SK-N-SH treated with all-trans-retinoic acid at 6 μM for 48 hours (cell line): ENCODE measurements around the gene PDE4B.

ENCODE experiments used
- ATAC-seq: fragments of 200-7000 bp; cut with Tn5 transposase; 3 replicates; pipeline ENCODE4 v1.9.1; 2020; ENCODE audit warnings: mild to moderate bottlenecking, moderate library complexity
- BACH2 ChIP-seq: fragments of 250-450 bp; sonication (Bioruptor Pico); IDR thresholded peaks from 2 replicates; pipeline ENCODE4 v1.9.0; 2021; ENCODE audit warnings: mild to moderate bottlenecking, borderline replicate concordance
- CSDC2 ChIP-seq: fragments of 250-450 bp; sonication (Bioruptor Pico); IDR thresholded peaks from 2 replicates; pipeline ENCODE4 v1.5.0; 2020; ENCODE audit warnings: mild to moderate bottlenecking, moderate library complexity
- ESRRG ChIP-seq: fragments of 250-450 bp; sonication (Bioruptor Pico); IDR thresholded peaks from 2 replicates; pipeline ENCODE4 v1.6.1; 2021; ENCODE audit warnings: mild to moderate bottlenecking
- GLIS3 ChIP-seq: fragments of 250-450 bp; sonication (Bioruptor Pico); IDR thresholded peaks from 2 replicates; pipeline ENCODE4 v1.5.0; 2020; ENCODE audit warnings: mild to moderate bottlenecking, moderate library complexity
- ISL1 ChIP-seq: fragments of 250-450 bp; sonication (Bioruptor Pico); IDR thresholded peaks from 2 replicates; pipeline ENCODE4 v2.1.2; 2022; ENCODE audit warnings: mild to moderate bottlenecking, moderate library complexity
- PPARA ChIP-seq: fragments of 250-450 bp; sonication (Bioruptor Pico); IDR thresholded peaks from 2 replicates; pipeline ENCODE4 v1.5.0; 2020; ENCODE audit warnings: mild to moderate bottlenecking, borderline replicate concordance
- RARB ChIP-seq: fragments of 250-450 bp; sonication (Bioruptor Pico); IDR thresholded peaks from 2 replicates; pipeline ENCODE4 v1.8.0; 2021; ENCODE audit warnings: mild to moderate bottlenecking, moderate library complexity
- TCF4 ChIP-seq: fragments of 250-450 bp; sonication (Bioruptor Pico); IDR thresholded peaks from 2 replicates; pipeline ENCODE4 v1.8.0; 2021; ENCODE audit warnings: mild to moderate bottlenecking, moderate library complexity, borderline replicate concordance
- ZC3H10 ChIP-seq: fragments of 250-450 bp; sonication (Bioruptor Pico); IDR thresholded peaks from 2 replicates; pipeline ENCODE4 v1.5.1; 2021; ENCODE audit warnings: mild to moderate bottlenecking, moderate library complexity
- ZFP3 ChIP-seq: fragments of 250-450 bp; sonication (Bioruptor Pico); IDR thresholded peaks from 2 replicates; pipeline ENCODE4 v1.5.0; 2020; ENCODE audit warnings: mild to moderate bottlenecking, moderate library complexity
- ZFP30 ChIP-seq: fragments of 450-650 bp; formaldehyde crosslinking; IDR thresholded peaks from 2 replicates; pipeline ENCODE4 v1.5.0; 2022; ENCODE audit warnings: mild to moderate bottlenecking, moderate library complexity
- ZNF565 ChIP-seq: fragments of 450-650 bp; formaldehyde crosslinking; conservative IDR thresholded peaks from 2 replicates; pipeline ENCODE4 v1.5.0; 2020; ENCODE audit warnings: low read depth, mild to moderate bottlenecking, moderate library complexity
- ZNF8 ChIP-seq: fragments of 450-650 bp; formaldehyde crosslinking; IDR thresholded peaks from 2 replicates; pipeline ENCODE4 v1.5.0; 2020; ENCODE audit warnings: mild to moderate bottlenecking, moderate library complexity
- TF ChIP-seq, protein P1 (sequence below): fragments of 250-450 bp; sonication (Bioruptor Pico); IDR thresholded peaks from 2 replicates; pipeline ENCODE4 v1.5.0; 2020; ENCODE audit warnings: mild to moderate bottlenecking, moderate library complexity
- TF ChIP-seq, protein P2 (sequence below): fragments of 250-450 bp; sonication (Bioruptor Pico); IDR thresholded peaks from 2 replicates; pipeline ENCODE4 v1.8.0; 2021; ENCODE audit warnings: low read depth, mild to moderate bottlenecking, moderate library complexity, borderline replicate concordance
- TF ChIP-seq, protein P3 (sequence below): fragments of 250-450 bp; sonication (Bioruptor Pico); IDR thresholded peaks from 2 replicates; pipeline ENCODE4 v1.8.0; 2020; ENCODE audit warnings: mild to moderate bottlenecking, moderate library complexity, borderline replicate concordance
- TF ChIP-seq, protein P4 (sequence below): fragments of 250-450 bp; sonication (Bioruptor Pico); IDR thresholded peaks from 2 replicates; pipeline ENCODE4 v1.5.1; 2020; ENCODE audit warnings: low read depth, mild to moderate bottlenecking, moderate library complexity

PDE4B gene

DNA sequence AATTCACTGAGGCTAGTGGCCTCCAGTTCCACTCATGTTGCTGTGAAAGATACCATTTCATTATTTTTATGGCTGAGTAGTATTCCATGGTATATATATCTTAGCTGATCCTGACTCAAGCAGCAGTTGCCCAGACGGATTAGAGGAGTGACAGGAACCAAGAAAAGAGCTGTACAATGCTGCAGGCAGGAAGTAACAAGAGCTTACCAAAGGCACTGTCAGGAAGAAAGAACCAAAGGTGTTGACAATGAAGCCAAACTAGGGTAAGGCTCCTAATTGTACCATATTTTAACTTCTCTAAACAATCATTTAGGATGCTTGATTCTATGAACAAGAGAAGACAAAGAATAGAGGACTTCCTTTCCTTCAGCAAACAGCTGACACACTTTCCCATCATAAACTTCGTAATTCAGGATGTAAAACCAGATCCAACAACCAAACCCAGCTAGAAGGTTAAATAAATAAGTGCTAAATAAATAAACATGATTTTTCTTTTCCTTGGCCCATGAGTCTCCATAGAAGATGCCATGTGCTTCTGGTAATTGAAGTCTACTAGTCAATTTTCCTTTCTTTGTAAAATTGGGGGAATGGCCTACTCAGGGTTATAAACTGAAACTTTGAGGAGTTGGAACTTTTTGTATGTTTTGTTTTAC is 493.0 kb downstream of the PDE4B start:
- TF ChIP-seq, protein P1, sequence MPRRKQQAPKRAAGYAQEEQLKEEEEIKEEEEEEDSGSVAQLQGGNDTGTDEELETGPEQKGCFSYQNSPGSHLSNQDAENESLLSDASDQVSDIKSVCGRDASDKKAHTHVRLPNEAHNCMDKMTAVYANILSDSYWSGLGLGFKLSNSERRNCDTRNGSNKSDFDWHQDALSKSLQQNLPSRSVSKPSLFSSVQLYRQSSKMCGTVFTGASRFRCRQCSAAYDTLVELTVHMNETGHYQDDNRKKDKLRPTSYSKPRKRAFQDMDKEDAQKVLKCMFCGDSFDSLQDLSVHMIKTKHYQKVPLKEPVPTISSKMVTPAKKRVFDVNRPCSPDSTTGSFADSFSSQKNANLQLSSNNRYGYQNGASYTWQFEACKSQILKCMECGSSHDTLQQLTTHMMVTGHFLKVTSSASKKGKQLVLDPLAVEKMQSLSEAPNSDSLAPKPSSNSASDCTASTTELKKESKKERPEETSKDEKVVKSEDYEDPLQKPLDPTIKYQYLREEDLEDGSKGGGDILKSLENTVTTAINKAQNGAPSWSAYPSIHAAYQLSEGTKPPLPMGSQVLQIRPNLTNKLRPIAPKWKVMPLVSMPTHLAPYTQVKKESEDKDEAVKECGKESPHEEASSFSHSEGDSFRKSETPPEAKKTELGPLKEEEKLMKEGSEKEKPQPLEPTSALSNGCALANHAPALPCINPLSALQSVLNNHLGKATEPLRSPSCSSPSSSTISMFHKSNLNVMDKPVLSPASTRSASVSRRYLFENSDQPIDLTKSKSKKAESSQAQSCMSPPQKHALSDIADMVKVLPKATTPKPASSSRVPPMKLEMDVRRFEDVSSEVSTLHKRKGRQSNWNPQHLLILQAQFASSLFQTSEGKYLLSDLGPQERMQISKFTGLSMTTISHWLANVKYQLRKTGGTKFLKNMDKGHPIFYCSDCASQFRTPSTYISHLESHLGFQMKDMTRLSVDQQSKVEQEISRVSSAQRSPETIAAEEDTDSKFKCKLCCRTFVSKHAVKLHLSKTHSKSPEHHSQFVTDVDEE (CRISPR knock-in tag) = no peak
- ATAC-seq = no peak

DNA sequence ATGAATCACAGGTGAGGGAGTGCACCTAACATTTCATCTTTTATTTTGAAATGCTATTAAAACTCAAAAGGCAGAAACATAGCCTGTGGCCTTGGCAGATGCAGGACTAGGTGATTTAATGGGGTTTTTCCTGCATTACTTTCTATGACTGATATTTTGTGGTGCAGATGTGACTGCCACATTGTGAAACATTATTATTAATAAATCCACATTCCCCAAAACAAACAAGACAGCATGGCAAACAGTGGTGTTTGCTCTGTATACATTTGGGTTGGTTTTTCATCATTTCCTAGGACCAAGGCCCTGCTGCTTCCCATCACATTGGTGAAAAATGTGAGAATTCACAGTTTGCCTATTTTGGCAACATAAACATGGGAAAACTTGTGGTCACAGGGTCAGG is 493.6 kb downstream of the PDE4B start:
- ATAC-seq = no peak
- no peak for TF ChIP-seq ISL1 (CRISPR knock-in tag)
- TF ChIP-seq BACH2 (CRISPR knock-in tag) = no peak
- TF ChIP-seq, protein P1 (CRISPR knock-in tag) = no peak
- no peak for TF ChIP-seq TCF4
- no peak for TF ChIP-seq ZNF565 (CRISPR knock-in tag)
- no peak for TF ChIP-seq ZNF8 (CRISPR knock-in tag)
- no peak for TF ChIP-seq ZFP3 (CRISPR knock-in tag)
- no peak for TF ChIP-seq GLIS3 (CRISPR knock-in tag)
- TF ChIP-seq PPARA (CRISPR knock-in tag) = no peak
- no peak for TF ChIP-seq CSDC2 (CRISPR knock-in tag)
- no peak for TF ChIP-seq ZFP30
- TF ChIP-seq, protein P2, sequence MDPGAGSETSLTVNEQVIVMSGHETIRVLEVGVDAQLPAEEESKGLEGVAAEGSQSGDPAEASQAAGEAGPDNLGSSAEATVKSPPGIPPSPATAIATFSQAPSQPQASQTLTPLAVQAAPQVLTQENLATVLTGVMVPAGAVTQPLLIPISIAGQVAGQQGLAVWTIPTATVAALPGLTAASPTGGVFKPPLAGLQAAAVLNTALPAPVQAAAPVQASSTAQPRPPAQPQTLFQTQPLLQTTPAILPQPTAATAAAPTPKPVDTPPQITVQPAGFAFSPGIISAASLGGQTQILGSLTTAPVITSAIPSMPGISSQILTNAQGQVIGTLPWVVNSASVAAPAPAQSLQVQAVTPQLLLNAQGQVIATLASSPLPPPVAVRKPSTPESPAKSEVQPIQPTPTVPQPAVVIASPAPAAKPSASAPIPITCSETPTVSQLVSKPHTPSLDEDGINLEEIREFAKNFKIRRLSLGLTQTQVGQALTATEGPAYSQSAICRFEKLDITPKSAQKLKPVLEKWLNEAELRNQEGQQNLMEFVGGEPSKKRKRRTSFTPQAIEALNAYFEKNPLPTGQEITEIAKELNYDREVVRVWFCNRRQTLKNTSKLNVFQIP (CRISPR knock-in tag) = no peak

DNA sequence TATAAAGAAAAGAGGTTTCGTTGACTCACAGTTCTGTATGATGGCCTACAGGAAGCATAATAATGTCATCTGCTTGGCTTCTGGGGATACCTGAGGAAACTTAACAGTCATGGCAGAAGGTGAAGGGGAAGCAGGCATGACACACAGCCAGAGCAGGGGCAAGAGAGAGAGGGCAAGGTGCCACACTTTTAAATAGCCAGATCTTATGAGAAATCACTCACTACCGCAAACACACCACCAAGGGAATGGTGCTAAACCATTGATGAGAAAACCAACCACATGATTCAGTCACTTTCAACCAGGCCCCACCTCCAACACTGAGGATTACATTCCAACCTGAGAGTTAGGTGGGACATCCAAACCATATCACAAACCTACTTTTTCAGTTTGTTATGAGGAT is 495.4 kb downstream of the PDE4B start:
- no peak for ATAC-seq
- no peak for TF ChIP-seq PPARA (CRISPR knock-in tag)
- TF ChIP-seq CSDC2 (CRISPR knock-in tag) = no peak

DNA sequence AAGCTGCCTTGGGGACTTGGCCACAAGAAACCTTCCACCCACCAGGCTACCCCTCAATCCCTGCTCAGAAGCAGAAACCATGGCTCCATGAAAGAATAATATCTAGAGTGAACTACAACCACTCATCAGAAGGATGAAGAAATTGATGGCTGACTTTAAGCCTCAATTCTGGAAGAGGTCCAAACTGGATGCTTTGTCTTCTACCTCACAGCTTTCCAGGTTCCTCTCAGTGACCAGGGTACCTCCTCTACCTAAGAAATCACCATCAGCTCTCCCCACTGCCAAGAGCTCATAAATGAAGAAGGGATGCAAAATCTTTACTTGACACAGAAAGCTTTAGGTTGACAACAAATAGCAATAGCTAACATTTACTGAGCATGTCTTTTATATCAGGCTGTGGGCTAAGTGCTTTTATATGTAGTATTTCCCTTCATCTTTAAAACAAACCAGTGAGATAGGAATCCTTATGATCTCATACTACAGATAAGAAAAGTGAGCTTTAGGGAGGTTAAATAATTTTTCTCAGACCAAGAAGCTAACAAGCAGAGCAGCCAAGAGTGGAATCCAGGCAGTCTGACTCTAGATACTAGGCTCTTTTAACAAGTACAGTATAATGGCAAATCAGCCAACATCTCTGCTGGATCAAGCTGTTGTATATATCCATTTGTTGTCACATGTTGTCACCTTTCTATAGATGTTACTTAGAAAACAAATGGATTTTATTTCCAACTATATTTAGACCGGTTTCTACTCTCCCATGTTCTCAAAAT is 498.3 kb downstream of the PDE4B start:
- ATAC-seq = no peak
- TF ChIP-seq, protein P2 (CRISPR knock-in tag) = no peak
- TF ChIP-seq ZFP3 (CRISPR knock-in tag) (no peak), ZFP30 (no peak), ESRRG (CRISPR knock-in tag) (no peak), ZNF8 (CRISPR knock-in tag) (no peak), CSDC2 (CRISPR knock-in tag) (no peak), ISL1 (CRISPR knock-in tag) (peak; percentile 25; the same call in 1 of the 2 replicates)
- TF ChIP-seq, all 23 proteins: peak for 1

DNA sequence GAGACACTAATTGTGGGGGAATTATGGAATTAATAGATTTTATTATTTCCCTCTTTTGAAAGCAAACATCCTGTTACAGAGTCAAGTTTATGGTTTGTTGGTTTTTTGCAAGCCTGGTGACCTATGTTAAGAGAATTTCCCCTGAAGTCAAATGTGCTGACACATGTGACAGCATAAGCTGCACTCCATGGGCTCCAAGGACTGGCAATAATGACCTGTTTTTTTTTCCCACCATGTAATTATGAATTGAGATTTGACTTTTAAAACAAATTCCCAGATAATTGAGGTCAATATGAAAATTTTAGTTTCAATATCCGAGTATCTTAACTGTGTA is 498.8 kb downstream of the PDE4B start:
- ATAC-seq = no peak
- TF ChIP-seq TCF4 (no peak), ESRRG (CRISPR knock-in tag) (no peak), ISL1 (CRISPR knock-in tag) (no peak), RARB (no peak), BACH2 (CRISPR knock-in tag) (no peak), GLIS3 (CRISPR knock-in tag) (no peak), ZNF8 (CRISPR knock-in tag) (no peak), ZC3H10 (CRISPR knock-in tag) (no peak)
- TF ChIP-seq, protein P2 (CRISPR knock-in tag) = no peak
- TF ChIP-seq, protein P3, sequence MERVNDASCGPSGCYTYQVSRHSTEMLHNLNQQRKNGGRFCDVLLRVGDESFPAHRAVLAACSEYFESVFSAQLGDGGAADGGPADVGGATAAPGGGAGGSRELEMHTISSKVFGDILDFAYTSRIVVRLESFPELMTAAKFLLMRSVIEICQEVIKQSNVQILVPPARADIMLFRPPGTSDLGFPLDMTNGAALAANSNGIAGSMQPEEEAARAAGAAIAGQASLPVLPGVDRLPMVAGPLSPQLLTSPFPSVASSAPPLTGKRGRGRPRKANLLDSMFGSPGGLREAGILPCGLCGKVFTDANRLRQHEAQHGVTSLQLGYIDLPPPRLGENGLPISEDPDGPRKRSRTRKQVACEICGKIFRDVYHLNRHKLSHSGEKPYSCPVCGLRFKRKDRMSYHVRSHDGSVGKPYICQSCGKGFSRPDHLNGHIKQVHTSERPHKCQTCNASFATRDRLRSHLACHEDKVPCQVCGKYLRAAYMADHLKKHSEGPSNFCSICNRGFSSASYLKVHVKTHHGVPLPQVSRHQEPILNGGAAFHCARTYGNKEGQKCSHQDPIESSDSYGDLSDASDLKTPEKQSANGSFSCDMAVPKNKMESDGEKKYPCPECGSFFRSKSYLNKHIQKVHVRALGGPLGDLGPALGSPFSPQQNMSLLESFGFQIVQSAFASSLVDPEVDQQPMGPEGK (CRISPR knock-in tag) = no peak
- TF ChIP-seq, protein P4, sequence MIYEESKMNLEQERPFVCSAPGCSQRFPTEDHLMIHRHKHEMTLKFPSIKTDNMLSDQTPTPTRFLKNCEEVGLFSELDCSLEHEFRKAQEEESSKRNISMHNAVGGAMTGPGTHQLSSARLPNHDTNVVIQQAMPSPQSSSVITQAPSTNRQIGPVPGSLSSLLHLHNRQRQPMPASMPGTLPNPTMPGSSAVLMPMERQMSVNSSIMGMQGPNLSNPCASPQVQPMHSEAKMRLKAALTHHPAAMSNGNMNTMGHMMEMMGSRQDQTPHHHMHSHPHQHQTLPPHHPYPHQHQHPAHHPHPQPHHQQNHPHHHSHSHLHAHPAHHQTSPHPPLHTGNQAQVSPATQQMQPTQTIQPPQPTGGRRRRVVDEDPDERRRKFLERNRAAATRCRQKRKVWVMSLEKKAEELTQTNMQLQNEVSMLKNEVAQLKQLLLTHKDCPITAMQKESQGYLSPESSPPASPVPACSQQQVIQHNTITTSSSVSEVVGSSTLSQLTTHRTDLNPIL = no peak
